NAMALWA (cell line): ENCODE measurements around the gene ITGB5.

Source experiments
- DNase-seq: peaks from one replicate; pipeline ENCODE4 v3.0.0-alpha.2; 2015; ENCODE audit warnings: low spot score

Gene ITGB5

GRCh38 chr3:124896824-124897526, 9.8 kb upstream of the ITGB5 start:
- DNase-seq = no peak

DNA sequence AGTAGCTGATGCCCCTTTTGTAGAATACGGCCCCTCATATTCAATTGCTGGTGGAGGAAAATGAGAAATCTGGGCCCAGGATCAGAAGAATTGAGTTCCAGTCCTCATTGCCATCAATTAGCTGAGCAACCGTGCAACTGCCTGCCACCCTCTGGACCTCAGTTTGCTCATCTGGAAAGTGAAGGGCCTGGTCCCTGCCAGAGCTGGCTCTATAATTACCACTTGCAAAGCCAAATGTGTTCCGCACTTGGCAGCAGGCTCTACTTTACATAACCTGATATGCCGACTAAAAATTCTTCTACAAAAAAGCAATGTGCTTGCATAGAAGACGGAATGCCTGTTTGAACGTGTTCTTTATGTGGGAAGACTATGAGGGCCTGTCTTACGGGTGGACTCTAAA, 8.6 kb upstream of the ITGB5 start:
- DNase-seq = no peak

DNA sequence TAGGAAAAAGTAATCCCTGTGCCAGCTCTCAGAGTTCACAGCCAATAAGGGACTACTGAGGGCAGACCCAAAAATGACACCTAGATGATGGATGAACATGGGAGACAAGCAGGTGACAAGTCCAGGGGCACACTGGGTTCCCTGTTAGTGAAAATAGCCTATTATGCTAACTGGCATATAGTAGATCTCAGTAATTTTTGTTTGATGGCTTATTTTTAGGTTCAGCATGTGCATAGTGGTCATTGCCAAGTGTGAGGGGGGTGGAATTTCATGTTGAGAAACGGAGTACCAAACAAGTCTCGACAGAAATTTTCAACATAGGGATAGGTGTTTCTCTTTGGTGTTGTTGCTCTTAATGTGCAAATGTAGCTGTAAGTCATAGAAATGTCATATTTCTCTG, 6.4 kb upstream of the ITGB5 start:
- DNase-seq = no peak

DNA sequence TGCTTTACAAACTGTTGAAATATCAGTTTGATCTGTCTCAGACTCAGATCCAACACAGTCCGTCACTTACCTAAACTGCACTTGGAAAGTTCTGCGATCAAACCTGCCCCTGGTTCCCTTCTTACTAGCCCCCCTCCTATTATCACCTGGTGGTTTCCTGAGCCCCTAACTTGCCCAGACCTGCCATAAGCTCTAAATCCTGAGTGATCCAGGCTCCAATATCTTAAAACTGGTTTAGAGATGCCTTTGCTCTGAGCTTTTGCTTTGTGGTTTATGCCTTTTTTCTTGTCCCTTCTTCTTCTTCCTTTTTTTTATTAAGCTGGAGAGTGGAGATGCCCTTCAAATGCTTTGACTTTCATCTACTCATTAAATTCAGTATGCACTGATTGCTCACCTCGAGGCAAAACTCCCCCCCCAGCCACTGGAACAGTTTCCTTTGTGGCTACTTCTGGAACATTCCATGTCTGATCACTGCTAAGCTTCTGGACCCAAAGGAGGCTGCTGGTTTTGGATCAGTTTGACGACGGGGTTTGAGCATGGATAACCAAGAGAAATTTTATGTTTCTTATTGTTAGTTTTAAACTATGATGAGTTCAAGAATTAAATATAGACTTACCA, 3.5 kb upstream of the ITGB5 start:
- no peak for DNase-seq

DNA sequence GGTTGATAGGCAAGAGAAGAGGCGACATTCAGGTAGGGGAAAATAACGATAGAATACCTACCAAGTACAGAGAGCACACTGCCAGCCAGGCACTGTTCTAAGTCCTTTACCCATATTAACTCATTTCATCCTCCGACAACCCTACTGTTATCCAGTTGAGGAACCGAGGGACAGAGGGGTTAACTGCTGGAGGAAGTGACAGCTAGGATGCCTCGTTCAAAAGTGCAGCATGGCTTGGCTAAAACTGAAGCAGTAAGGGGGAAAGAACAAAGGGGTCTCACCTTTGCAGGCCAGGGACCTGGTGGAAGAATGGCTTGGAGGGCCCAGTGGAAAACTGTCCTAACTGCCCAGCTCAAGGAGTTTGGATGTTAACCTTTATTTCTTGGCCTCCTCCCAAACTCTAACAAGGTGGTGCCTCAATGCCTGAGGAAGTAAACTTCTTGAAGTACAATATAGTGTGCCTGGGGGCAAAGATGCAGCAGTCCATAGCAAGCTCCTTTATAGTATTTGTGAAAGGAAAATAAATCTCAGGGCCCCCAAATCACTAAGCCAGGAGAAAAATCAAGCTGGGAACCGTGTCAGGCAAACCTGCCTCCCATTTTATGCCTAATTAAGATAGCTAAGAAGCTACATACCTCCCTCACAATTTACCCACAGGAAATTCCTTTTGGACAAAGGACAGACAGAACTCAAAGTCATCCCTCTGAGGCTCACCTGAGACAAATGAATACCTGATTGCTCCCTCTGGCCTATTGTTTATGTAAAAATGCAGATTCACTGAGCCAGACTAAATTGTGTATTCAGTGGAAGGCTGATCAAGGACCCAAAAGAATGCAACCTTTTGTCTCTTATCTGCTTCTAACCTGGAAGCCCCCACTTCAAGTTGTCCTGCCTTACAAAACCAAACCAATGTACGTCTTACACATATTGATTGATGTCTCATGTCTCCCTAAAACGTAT, 1.6 kb upstream of the ITGB5 start:
- DNase-seq = no peak

GRCh38 chr3:124887932-124888298, 750 bp upstream of the ITGB5 start:
- no peak for DNase-seq

GRCh38 chr3:124886168-124887056, 753 bp downstream of the ITGB5 start:
- DNase-seq = no peak

DNA sequence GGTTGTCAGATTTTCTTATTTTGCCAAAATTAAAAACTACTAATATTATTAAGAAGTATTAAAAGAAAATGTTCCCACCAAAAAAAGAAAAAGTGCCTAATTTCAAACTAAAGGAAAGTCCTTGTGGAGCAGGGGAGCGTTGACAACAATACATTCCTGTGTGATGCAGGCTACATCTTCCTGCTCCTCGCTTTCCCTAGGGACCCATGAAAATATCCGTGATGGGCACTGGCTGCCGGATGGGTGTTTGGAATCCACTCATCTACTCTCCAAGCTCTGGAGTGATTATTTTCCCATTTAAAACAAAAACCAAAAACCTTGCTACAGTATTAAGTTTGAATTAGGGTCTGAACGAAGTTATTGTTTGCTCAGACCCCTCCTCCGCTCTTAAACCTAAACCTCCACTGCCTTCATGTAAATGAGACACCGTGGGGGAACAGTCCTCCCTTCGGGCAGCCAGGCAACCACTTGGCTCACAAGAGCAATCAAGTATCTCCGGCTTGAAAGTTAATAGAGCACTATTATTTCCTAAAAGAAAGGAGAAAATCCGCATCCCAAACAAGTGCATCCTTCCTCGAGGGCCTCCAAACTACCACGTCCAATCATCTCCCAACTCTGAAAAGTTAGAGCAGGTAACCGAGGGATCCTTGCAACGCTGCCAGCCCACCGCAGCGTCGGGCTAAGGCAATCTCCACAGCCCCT, 1.5 kb downstream of the ITGB5 start:
- no peak for DNase-seq

DNA sequence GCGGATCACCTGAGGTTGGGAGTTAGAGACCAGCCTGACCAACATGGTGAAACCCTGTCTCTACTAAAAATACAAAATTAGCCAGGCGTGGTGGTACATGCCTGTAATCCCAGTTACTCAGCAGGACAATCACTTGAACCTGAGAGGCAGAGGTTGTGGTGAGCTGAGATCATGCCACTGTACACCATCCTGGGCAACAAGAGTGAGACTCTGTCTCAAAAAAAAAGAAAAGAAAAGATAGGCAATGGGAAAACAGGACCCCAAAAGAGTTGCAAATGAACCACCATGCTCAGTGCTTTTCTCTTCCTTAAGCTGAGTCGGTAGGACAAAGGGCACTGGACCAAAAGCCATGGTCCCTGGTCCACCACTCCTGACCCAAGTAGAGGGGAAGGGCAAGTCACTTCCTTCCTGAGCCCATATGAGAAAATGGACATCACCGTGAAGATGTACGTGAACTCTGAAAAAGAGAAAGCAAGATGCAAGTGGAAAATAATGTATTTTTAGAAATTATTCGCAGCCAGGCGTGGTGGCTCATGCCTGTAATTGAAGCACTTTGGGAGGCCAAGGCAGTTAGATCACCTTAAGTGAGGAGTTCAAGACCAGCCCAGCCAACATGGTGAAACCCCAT, 2.6 kb downstream of the ITGB5 start:
- no peak for DNase-seq

GRCh38 chr3:124883766-124884473, 3.2 kb downstream of the ITGB5 start:
- DNase-seq = no peak

DNA sequence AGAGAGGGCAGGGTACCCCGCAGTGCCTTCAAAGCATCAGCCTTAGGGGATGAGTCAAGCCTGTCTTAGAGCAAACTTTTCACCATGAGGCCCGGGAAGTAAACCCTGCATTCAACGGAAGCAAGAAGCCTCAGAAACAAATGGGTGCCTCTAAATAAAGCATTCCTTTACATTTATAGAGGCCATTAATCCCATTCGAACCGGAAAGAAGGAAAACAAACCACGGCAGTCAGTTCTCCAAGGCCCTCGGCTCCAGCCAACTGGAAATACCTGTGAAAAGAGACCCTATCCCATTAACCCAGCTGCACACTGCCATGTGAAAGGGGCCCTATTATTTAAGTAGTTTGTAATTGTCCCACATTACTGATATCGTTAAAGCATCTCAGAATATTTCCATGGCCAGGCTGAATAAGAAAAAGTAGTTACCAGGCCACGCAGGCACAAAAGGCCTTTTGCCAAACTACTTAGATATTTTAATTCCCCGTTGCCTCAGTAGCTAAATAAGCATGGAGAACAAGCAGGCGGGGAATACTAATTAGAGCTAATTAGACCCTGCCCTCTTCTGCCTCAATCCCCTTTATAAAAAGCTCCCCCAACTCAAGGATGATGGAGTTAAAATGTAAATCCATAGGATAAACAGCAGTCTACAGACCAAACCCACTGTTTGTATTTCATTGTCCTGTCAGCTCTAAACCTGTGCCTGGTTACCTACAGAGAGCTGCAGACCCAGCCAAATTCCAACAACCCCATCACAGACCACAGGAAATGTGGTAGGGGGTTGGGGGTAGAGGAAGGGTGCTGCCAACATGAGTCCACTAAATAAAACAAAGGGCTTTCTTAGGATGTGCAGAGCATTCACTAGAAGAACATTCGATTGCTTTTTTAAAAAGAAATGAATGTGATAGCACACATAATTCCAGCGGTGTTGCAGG, 4.1 kb downstream of the ITGB5 start:
- DNase-seq = no peak

- DNase-seq = no peak
These were observed 5.0 kb downstream of the ITGB5 start for GRCh38 chr3:124881976-124882697.

- DNase-seq = no peak
These were observed 7.9 kb downstream of the ITGB5 start for GRCh38 chr3:124879337-124879680.

DNA sequence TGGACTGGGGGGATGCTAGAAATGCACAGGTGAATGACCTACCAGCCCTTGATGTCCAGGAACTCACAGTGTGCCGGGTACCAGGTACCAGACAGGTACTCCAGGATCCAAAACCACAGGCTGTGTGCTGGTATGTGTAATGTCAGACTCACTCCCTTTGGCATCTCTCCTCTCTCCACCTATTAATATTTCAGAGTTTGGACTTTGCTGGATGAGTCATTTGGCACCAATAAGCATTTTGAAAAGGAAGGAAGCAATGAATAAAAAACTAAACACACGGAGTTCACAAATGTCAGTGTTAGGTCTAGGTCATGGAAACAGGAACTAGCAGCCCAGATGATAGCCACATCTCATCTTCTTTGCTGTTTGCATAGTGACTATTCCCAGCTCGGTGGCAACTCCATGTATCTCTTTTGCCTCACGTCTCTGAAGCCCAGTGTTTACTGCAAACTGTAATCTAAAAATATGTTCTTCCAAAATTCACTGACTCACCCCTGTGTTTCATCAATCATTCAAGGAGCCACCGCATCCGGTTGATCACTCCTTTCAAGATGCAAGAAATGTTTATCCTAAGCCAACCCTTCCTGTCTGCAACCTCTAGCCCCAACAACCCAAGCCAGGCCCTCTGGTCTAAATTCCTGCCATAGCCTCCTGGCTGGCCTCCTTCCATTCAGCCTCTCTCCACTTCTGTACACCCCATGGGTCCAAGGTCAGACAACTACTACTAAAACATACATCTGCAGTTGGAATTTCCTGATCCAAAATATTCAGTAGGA, 8.4 kb downstream of the ITGB5 start:
- DNase-seq = no peak

- DNase-seq = no peak
These were observed 9.5 kb downstream of the ITGB5 start for GRCh38 chr3:124877674-124878073.

GRCh38 chr3:124876401-124876878, 10.7 kb downstream of the ITGB5 start:
- DNase-seq = no peak

GRCh38 chr3:124873226-124873625, 13.9 kb downstream of the ITGB5 start:
- no peak for DNase-seq

DNA sequence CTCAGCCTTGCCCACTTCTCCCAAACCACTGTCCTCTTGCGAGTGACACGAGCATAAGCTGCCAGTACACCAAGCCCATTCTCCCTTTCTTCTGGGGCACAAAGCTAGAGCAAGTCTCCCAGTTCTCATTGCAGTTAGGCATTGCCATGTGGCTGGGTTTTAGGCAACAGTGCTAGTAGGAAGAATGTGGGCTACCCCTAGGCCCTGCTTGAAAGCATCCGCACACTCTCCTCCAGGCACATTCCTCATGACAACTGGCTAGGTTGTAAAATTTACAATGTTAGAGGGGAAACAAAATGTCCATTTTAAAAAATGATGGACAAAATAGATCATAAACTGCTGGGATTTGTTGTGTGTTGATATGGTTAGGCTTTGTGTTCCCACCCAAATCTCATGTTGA, 19.7 kb downstream of the ITGB5 start:
- DNase-seq = no peak
